Measurements from ENCODE around the gene IER3IP1. TPM values are rescaled to one million over a fixed set of nuclear protein-coding genes. Genes with fewer than 3 reads are reported as not detected.

Gene IER3IP1
- total RNA-seq, 1 donor from 2014 or later: 21.6 TPM

Small RNA genes within 50 kb of the gene (small RNA-seq; reads per million reads assigned to genes)
- gene AC012254.4: not detected

Other genes with a start within 250 kb of the IER3IP1 start
- not detected for gene ELOA2, start 140.7 kb downstream of the IER3IP1 start, total RNA-seq
- gene HDHD2, start 25.9 kb downstream of the IER3IP1 start, total RNA-seq: 23.6 TPM
- gene SKOR2, start 75.3 kb upstream of the IER3IP1 start, total RNA-seq: not detected

Measured in frontal cortex (tissue), 1 donor.